HEK293 (cell line): ENCODE results near the gene SERAC1.
"Not testable (repeated sequence)": the region's sequence is repeated elsewhere in the genome, so short reads cannot be mapped to it uniquely, and the experiment has no call there.

Experiments
- CTCF ChIA-PET: fragments of 350-600 bp; formaldehyde crosslinking; extraction: SDS; loops from one replicate; lab custom pipeline; 2021; ENCODE audit warnings: antibody characterized with exemption; lab: Yijun Ruan, JAX
- POLR2A ChIA-PET: fragments of 300-600 bp; formaldehyde crosslinking; extraction: SDS; loops from one replicate; lab custom pipeline; 2020; ENCODE audit warnings: antibody characterized with exemption, inconsistent platforms; lab: Yijun Ruan, JAX
- H3K27ac ChIP-seq: fragments of 200-500 bp; sonication (Bioruptor generic); 2 replicates; pipeline ENCODE4 v1.5.1; 2014; ENCODE audit warnings: low read depth, low read length, control low read depth, inconsistent platforms; ENCODE audit errors: extremely low read depth
- H3K36me3 ChIP-seq, 2 experiments: fragments of 200-500 bp in 1 of 2; sonication (Bioruptor generic) in 1 of 2; 1 replicate in 1 of 2; 2 replicates in 1 of 2; pipeline ENCODE4 v1.5.1; 2014 to 2017; ENCODE audit warnings: inconsistent platforms in 2 of 2, low read length in 2 of 2; ENCODE audit not compliant: control insufficient read depth in 2 of 2, insufficient read depth in 1 of 2
- H3K4me1 ChIP-seq: fragments of 200-500 bp; sonication (Bioruptor generic); 2 replicates; pipeline ENCODE4 v1.5.1; 2014; ENCODE audit warnings: mild to moderate bottlenecking, low read length, inconsistent platforms; ENCODE audit not compliant: control insufficient read depth, insufficient read depth
- H3K4me3 ChIP-seq: 2 replicates; pipeline ENCODE4 v1.5.1; 2011; ENCODE audit warnings: low read depth, mild to moderate bottlenecking, control low read depth, low read length, moderate library complexity
- H3K9me3 ChIP-seq: fragments of 200-500 bp; sonication (Bioruptor generic); 2 replicates; pipeline ENCODE4 v1.5.1; 2014; ENCODE audit warnings: low read depth, low read length, inconsistent platforms; ENCODE audit not compliant: control insufficient read depth, insufficient read depth
- GLI2 ChIP-seq: fragments of 450-650 bp; formaldehyde crosslinking; IDR thresholded peaks from 2 replicates; pipeline ENCODE4; 2017; ENCODE audit warnings: missing biosample characterization, missing genetic modification characterization, low read depth, borderline replicate concordance
- KLF16 ChIP-seq: fragments of 450-650 bp; formaldehyde crosslinking; IDR thresholded peaks from 2 replicates; pipeline ENCODE4 v1.5.1; 2017; ENCODE audit warnings: missing biosample characterization, missing genetic modification characterization
- REPIN1 ChIP-seq: fragments of 450-650 bp; formaldehyde crosslinking; IDR thresholded peaks from 2 replicates; pipeline ENCODE4 v1.5.1; 2017; ENCODE audit warnings: missing biosample characterization, missing genetic modification characterization, low read depth
- SETDB1 ChIP-seq: IDR thresholded peaks from one replicate; pipeline ENCODE4 v1.6.1; 2017; ENCODE audit warnings: mild to moderate bottlenecking, low read length, moderate library complexity, mixed read lengths; ENCODE audit not compliant: insufficient read length
- ZBTB20 ChIP-seq: fragments of 450-650 bp; formaldehyde crosslinking; IDR thresholded peaks from 2 replicates; pipeline ENCODE4 v1.5.1; 2016; ENCODE audit warnings: missing biosample characterization, missing genetic modification characterization
- ZBTB44 ChIP-seq: fragments of 450-650 bp; IDR thresholded peaks from 2 replicates; pipeline ENCODE4 v1.5.1; 2018; ENCODE audit warnings: missing biosample characterization, mild to moderate bottlenecking, missing genetic modification characterization
- ZNF2 ChIP-seq: fragments of 450-650 bp; formaldehyde crosslinking; IDR thresholded peaks from 2 replicates; pipeline ENCODE4 v1.5.1; 2016; ENCODE audit warnings: missing biosample characterization, missing genetic modification characterization
- ZNF335 ChIP-seq: fragments of 450-650 bp; formaldehyde crosslinking; conservative IDR thresholded peaks from 2 replicates; pipeline ENCODE4 v1.5.1; 2016; ENCODE audit warnings: missing biosample characterization, missing genetic modification characterization
- ZNF48 ChIP-seq: fragments of 450-650 bp; formaldehyde crosslinking; IDR thresholded peaks from 2 replicates; pipeline ENCODE4 v1.5.1; 2016; ENCODE audit warnings: missing biosample characterization, missing genetic modification characterization
- ZNF560 ChIP-seq: fragments of 450-650 bp; formaldehyde crosslinking; IDR thresholded peaks from 2 replicates; pipeline ENCODE4 v1.5.1; 2017; ENCODE audit warnings: missing biosample characterization, missing genetic modification characterization, borderline replicate concordance
- ZNF561 ChIP-seq: fragments of 450-650 bp; IDR thresholded peaks from 2 replicates; pipeline ENCODE4 v1.5.1; 2018; ENCODE audit warnings: missing biosample characterization, missing genetic modification characterization, borderline replicate concordance
- ZNF600 ChIP-seq: fragments of 450-650 bp; formaldehyde crosslinking; IDR thresholded peaks from 2 replicates; pipeline ENCODE4 v1.5.1; 2016; ENCODE audit warnings: missing biosample characterization, missing genetic modification characterization
- ZNF658 ChIP-seq: fragments of 450-650 bp; formaldehyde crosslinking; IDR thresholded peaks from 2 replicates; pipeline ENCODE4; 2016; ENCODE audit warnings: missing biosample characterization, missing genetic modification characterization
- ZNF701 ChIP-seq: fragments of 450-650 bp; formaldehyde crosslinking; IDR thresholded peaks from 2 replicates; pipeline ENCODE4 v1.5.1; 2016; ENCODE audit warnings: missing biosample characterization, missing genetic modification characterization
- ZNF785 ChIP-seq: fragments of 450-650 bp; formaldehyde crosslinking; IDR thresholded peaks from 2 replicates; pipeline ENCODE4 v1.5.1; 2016; ENCODE audit warnings: missing biosample characterization, missing genetic modification characterization
- ZSCAN16 ChIP-seq: fragments of 450-650 bp; formaldehyde crosslinking; IDR thresholded peaks from 2 replicates; pipeline ENCODE4 v1.5.1; 2016; ENCODE audit warnings: missing biosample characterization, missing genetic modification characterization
- ZSCAN4 ChIP-seq: fragments of 450-650 bp; formaldehyde crosslinking; IDR thresholded peaks from 2 replicates; pipeline ENCODE4 v1.5.1; 2017; ENCODE audit warnings: missing biosample characterization, missing genetic modification characterization
- TF ChIP-seq, protein P1 (sequence below): fragments of 450-650 bp; formaldehyde crosslinking; optimal IDR thresholded peaks from 2 replicates; pipeline ENCODE3; 2016; ENCODE audit warnings: missing biosample characterization, mild to moderate bottlenecking, missing genetic modification characterization
- TF ChIP-seq, protein P2 (sequence below): fragments of 450-650 bp; formaldehyde crosslinking; IDR thresholded peaks from 2 replicates; pipeline ENCODE4; 2016; ENCODE audit warnings: missing biosample characterization, missing genetic modification characterization

The SERAC1 gene

DNA sequence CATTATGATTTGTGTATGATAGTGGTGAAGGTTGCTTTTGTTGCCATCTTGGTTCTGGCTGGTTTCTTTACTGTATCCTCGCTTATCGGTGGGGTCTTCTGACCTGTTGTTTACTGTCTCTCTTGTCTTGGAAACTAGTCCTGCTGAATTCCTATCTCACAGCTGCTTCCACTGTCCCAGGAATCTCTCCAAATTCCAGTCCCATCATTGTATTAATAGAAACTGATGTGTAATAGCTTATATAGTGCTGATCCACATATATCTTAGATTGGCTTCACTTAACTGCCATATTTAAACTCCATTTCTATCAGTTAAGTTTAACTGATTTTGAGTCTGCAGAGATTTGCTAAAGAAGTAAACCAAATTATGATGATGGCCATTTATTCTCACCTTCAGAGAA, 6.0 kb upstream of the SERAC1 start (continued):
- TF ChIP-seq, protein P1, sequence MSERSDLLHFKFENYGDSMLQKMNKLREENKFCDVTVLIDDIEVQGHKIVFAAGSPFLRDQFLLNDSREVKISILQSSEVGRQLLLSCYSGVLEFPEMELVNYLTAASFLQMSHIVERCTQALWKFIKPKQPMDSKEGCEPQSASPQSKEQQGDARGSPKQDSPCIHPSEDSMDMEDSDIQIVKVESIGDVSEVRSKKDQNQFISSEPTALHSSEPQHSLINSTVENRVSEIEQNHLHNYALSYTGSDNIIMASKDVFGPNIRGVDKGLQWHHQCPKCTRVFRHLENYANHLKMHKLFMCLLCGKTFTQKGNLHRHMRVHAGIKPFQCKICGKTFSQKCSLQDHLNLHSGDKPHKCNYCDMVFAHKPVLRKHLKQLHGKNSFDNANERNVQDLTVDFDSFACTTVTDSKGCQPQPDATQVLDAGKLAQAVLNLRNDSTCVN (tag by site-specific recombination) = no peak
- TF ChIP-seq ZNF561 (tag by site-specific recombination) = no peak
- no peak for TF ChIP-seq SETDB1
- no peak for TF ChIP-seq KLF16 (tag by site-specific recombination)

GRCh38 chr6:158172001-158172400, 3.9 kb upstream of the SERAC1 start:
- no peak overlapping the region for H3K4me3 ChIP-seq
- H3K4me1 ChIP-seq = no peaks in the 10 kb centered on the region
- no peak overlapping the region for H3K27ac ChIP-seq
- CTCF ChIA-PET = interaction anchor here (0.5 to 1.0 kb wide), 4 partner anchors 33 to 496 kb away, joined by 3 to 4 read pairs (median 3); no protein-coding TSS in a partner anchor
- POLR2A ChIA-PET = interaction anchor here (0.6 kb wide), 1 partner anchor 19 kb away, joined by 3 read pairs; no protein-coding TSS in a partner anchor
- H3K9me3 ChIP-seq = no peaks in the 10 kb centered on the region
- TF ChIP-seq ZBTB20 (tag by site-specific recombination) (no peak), ZNF560 (tag by site-specific recombination) (no peak), ZSCAN4 (no peak), ZNF658 (tag by site-specific recombination) (no peak), ZNF600 (tag by site-specific recombination) (no peak), ZSCAN16 (tag by site-specific recombination) (no peak)
- peaks cover 13 to 46% of the 10 kb centered on the region in 2 experiments for H3K36me3 ChIP-seq

- H3K4me1 ChIP-seq = no peaks in the 10 kb centered on the region
- peaks cover 13 to 36% of the 10 kb centered on the region in 2 experiments for H3K36me3 ChIP-seq
- POLR2A ChIA-PET = no interaction called here
- no peak overlapping the region for H3K4me3 ChIP-seq
- no peaks in the 10 kb centered on the region for H3K9me3 ChIP-seq
- CTCF ChIA-PET = interaction anchor here (0.7 to 1.2 kb wide), 3 partner anchors 44 to 1959 kb away, joined by 3 to 4 read pairs (median 4); no protein-coding TSS in a partner anchor
- TF ChIP-seq GLI2 (tag by site-specific recombination) (no peak), ZNF48 (tag by site-specific recombination) (no peak), ZBTB44 (no peak), ZNF785 (tag by site-specific recombination) (no peak), ZNF335 (tag by site-specific recombination) (peak; percentile 54), ZNF2 (tag by site-specific recombination) (no peak), ZNF701 (no peak), REPIN1 (tag by site-specific recombination) (no peak)
- TF ChIP-seq, protein P2, sequence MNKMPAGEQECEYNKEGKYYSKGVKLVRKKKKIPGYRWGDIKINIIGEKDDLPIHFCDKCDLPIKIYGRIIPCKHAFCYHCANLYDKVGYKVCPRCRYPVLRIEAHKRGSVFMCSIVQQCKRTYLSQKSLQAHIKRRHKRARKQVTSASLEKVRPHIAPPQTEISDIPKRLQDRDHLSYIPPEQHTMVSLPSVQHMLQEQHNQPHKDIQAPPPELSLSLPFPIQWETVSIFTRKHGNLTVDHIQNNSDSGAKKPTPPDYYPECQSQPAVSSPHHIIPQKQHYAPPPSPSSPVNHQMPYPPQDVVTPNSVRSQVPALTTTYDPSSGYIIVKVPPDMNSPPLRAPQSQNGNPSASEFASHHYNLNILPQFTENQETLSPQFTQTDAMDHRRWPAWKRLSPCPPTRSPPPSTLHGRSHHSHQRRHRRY (tag by site-specific recombination) = no peak
- TF ChIP-seq, all 188 proteins: peak for 1
- H3K27ac ChIP-seq = no peak overlapping the region
Observed at GRCh38 chr6:158170656-158171081, 2.6 kb upstream of the SERAC1 start.

DNA sequence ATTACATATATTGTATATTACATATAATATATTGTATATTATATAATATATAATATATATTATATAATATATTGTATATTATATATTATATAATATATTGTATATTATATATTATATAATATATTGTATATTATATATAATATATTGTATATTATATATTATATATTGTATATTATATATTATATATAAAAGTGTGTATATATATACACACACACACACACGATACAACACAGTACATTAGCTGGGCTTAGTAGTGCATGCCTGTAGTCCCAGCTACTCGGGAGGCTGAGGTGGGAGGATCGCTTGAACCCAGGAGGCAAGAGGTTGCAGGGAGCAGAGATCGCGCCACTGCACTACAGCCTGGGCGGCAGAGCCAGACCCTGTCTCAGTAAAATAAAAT, 1.6 kb upstream of the SERAC1 start:
- CTCF ChIA-PET = interaction anchor here (1.2 kb wide), 1 partner anchor 522 kb away, joined by 3 read pairs; no protein-coding TSS in a partner anchor
- POLR2A ChIA-PET, H3K27ac ChIP-seq, H3K9me3 ChIP-seq, H3K4me3 ChIP-seq, H3K4me1 ChIP-seq: not testable (repeated sequence)
- peaks cover 9 to 34% of the 10 kb centered on the region in 2 experiments; a peak in 2 of 3 replicates for H3K36me3 ChIP-seq
